Activated CD4-positive, alpha-beta T cell treated with anti-CD3 and anti-CD28 coated beads for 24 hours (primary cell): ENCODE results near the gene ZBTB16.

ENCODE experiments used
- DNase-seq, 2 donors: peaks; one replicate each; pipeline ENCODE4 v3.0.0-alpha.2; 2020; ENCODE audit warnings: low read depth in 2 of 2

ZBTB16 gene

GRCh38 chr11:114279792-114280546, 220.5 kb downstream of the ZBTB16 start:
- no peak for DNase-seq

DNA sequence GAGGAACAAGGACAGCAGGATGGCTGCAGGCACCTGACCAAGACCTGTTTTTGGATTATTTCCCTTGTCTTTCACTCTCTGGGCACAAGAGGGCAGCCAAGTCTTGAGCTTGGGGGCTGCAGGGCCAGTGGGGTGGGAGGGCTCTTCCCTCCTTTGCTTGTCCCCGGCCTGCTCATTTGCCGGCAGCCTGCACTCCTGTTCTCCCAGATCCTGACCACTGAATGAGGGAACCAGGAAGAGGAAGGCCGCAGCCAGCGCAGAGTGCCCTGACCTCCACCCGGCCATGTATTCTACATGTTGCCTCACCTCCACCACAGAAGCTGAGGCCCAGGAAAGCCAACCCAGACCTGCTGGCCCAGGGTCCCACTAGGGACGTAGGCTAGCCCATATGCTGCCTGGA, 221.2 kb downstream of the ZBTB16 start:
- no peak for DNase-seq

DNA sequence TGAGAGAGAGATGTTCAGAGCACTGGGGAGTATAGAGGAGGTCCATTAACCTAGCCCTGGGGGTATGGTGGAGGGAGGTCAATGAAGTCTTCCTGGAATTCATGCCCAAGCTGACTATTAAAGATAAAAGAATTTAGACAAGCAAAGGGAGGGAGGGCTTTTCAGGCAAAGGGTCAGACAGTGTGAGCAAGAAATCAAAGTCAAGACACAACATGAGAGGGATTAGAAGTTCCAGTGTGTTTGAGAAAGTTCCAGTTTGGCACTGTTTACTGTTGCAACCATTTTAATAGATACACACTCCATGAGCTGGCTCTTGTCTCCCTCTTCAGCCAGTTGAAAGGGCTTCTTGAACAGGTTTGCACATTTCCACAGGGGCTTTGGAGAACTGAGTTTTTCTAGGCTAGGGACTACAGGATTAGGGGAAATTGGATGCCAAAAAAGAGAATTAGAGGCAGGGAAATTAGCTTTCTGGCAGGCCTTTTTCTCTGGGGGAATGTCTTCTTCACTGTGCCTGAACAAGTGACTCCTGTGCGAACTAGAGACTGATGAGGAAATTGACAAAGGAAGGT, 222.0 kb downstream of the ZBTB16 start:
- DNase-seq: no peak

DNA sequence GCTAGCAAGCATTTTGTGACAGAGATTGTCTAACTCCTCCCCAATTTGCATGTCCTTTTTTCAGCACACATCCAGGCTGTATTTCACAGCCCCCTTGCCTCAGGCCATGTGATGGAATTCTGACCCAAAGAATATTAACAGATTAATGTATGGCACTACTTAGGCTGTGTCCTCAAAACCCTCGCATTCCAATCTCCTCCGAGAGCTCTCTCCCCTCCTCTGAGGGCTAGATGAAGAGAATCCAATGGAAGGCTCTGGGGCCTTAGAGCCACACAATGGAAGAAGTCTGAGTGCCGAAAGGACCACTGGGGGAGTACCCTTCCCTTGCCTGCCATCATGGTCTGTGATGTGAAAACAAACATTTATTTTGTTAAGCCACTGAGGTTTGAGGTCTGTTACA, 223.0 kb downstream of the ZBTB16 start:
- DNase-seq: no peak

- DNase-seq: no peak
Measured at GRCh38 chr11:114283422-114283821, 223.9 kb downstream of the ZBTB16 start.

DNA sequence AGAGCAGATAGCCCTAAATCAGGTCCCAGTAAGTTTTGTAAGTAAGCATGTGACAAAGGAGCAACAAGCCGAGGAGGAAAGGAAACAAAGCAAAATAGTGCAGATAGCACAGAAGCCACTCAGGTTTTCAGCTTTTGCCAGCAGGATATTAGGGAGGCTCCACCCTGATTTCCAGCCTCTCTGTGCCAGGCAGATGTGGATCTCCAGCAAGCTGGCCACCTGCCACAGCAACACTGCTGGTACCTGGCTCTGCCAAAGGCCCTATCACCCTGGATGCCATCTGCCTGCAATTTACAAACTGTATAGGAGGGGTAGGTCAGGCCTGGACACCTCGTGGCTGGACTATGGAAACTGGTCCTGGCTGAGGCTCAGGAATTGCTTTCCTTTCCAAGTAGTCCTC, 224.5 kb downstream of the ZBTB16 start:
- DNase-seq: no peak

DNA sequence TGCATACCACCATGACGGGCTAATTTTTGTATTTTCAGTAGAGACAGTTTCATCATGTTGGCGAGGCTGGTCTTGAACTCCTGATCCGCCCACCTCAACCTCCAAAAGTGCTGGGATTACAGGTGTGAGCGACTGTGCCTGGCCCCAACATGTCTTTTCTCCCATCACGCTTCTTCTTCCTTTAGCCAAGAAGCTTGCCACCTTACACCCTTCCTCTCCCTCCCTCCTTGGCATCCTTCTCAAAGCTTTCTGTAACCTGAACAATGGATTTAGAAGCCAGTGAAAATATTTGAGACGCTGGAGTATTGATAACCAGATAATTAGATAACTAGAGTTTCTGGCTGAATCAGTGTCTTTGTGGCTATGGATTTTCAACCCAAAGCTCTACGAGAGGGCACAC, 225.4 kb downstream of the ZBTB16 start:
- DNase-seq: no peak

DNA sequence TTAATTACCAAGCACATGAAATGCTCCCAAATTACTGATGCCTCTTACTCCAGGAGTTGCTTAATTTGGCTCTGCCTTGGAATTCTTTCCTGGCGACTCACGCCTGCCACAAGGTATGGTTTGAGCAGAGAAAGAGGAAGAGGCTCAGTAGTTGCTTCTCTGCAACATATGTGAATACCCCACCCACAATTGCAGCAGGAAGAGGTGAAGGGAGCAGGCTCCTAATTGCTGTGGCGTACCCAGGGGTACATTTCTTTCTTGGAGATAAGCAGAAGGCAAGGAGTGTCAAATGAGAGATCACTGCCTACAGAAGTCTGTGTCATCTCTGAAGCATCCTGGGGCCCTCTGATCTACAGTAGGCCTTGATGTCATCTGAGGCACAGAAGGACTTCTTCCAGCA, 226.1 kb downstream of the ZBTB16 start:
- DNase-seq: no peak

DNA sequence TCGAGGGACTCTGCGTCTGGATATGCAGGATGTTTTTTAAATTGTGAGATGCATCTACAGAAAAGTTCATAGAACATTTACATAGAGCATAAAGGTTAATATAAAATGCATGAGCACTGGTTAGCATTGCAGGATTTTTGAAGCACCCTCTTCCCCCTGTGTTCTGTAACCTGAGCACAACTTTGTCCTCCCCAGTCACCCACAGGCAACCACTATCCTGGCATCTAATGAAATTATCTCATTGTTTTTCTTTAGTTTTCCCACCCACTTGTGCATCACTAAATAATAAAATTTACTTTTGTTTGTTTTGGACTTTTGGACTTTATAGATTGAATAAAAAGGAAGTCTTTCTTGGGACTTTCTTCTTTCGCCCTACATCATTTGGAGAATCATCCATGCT, 226.7 kb downstream of the ZBTB16 start:
- DNase-seq: no peak

GRCh38 chr11:114287154-114287553, 227.6 kb downstream of the ZBTB16 start:
- DNase-seq: no peak

DNA sequence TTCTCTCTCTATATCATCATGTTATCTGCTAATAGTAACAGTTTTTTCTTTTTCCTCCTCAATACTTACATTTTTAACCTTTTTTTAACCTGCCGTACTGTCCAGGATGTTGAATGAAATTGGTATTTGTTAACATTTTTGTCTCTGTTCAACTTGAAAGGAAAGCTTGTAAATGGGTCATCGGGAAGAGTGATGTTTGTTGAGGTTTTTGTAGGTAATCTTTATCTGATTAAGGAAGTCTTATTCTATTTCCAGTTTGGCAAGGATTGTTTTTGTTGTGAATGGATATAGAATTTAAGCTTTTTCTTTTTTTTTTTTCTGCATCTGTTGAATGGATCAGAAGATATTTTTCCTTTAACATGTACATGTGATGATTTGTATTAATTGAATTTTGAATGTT, 228.6 kb downstream of the ZBTB16 start:
- DNase-seq: no peak

GRCh38 chr11:114289779-114290178, 230.3 kb downstream of the ZBTB16 start:
- no peak for DNase-seq

- no peak for DNase-seq
Measured at GRCh38 chr11:114290503-114291235, 231.2 kb downstream of the ZBTB16 start.

GRCh38 chr11:114291381-114291780, 231.9 kb downstream of the ZBTB16 start:
- DNase-seq: no peak

DNA sequence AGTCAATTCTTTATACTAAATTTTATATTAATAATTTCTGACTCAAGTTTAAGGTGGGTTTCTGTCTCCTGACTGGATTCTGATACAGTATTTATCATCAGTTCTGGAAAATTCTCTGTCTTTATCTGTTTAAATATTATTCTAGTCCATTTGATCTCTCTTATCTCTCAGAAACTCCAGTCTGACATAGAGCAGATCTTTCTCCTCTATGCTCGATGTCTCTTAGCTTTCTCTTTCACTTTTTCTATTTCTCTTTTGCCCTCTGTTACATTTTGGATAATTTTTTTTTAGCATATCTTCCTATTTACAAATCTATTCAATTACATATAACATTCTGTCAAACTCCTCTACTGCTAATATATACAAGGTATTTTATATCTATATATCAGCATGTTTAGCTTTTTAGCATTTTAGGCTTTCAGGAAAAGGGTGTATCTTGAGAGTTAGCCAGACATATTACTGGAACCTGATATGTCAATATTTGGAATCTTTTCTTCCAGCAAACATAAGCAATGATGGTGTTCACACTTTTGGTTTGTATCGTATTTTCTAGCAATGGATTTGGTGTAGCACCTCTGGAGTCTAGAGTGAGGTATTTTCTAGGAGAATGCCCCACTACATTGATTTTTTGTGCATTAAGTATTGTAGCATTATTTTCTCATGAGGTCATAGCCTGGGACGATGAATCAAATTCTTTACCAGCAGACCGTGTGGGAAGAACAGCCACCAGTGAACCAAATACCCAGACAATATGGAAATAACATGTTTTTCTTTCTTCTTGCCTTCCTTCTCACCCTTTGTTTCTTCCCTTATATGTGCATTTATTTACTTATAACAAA, 232.6 kb downstream of the ZBTB16 start:
- no peak for DNase-seq

- no peak for DNase-seq
Measured at GRCh38 chr11:114293201-114293711, 233.7 kb downstream of the ZBTB16 start.

DNA sequence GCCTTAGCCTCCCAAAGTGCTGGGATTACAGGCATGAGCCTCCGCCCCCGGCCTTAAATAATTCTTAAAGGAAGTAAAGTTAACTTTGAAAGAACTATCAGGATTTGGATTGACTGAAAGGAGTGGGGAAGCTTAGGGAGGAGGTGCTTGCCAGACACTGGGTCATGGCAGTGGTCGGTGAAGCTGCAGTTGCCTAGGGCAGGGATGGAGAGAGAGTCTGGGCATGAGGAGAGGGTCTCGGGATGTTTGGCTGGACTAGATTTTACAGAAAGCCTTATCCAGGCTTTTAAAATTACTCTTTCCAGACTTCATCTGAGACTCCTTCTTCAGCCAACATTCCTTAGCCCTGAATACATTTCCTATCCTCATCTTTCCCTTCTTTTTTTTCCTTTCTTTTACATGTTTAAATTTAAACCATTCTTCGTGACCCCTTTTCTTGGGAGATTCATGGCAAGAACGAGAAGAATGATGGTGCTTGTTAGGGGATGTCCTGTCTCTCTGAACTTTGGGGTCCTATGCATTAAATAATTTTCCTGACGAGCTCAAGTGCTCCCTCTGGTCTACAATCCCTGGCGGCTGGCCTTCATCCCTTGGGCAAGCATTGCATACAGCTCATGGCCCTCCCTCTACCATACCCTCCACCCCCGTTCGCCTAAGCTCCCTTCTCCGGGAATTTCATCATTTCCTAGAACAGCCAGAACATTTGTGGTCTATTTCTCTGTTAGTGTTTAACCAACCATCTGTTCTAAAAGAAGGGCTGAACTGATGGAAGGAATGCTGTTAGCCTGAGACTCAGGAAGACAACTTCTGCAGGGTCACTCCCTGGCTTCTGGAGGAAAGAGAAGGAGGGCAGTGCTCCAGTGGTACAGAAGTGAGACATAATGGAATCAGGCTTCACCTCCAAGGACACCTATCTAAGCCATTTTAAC, 236.4 kb downstream of the ZBTB16 start, which contains the start of gene NNMT:
Gene NNMT (plus strand): TSS at position 724 of the 929 bp plus-strand sequence. CDS start 158 bp downstream, at position 882.
- DNase-seq: no peak

- DNase-seq: no peak
Measured at GRCh38 chr11:114296605-114297372, 237.3 kb downstream of the ZBTB16 start.

DNA sequence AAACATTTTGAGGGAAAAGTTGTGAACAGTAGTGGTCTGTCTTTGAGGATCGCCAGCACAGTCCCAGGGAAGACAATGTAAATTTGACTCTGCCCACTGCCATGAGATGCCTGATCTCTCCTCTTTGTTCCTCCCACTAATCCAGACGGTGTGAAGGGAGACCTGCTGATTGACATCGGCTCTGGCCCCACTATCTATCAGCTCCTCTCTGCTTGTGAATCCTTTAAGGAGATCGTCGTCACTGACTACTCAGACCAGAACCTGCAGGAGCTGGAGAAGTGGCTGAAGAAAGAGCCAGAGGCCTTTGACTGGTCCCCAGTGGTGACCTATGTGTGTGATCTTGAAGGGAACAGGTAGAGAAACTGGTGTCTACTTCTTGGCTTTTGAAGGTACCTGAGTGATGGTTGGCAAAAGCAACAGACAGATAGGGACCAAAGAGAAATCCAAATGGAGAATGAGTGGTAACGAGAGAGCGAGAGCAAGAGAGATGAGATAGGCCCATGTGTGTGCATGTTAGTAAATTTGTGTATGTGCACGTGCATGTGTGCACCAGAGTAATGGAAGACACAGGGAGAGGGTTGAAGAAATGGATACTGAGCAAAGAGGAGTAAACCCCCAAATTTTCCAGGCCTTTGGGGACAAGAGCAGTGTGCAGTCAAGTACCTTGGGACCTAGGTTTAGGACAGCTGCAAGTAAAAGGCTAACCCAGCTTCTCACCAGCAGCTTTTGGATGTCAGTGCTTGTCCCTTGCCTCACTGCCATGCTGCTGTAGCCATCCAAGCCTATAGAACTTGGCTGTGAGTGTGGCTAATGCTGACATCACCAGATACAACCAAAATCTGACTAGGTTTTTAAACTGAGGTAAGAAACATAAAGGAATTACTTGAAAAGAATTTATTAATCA, 238.5 kb downstream of the ZBTB16 start:
- DNase-seq: no peak
